ENCODE measurements around the gene GRIK4. TPM values are rescaled to one million over a fixed set of nuclear protein-coding genes. Genes with fewer than 3 reads are reported as not detected.
"Not testable (repeated sequence)": the region's sequence is repeated elsewhere in the genome, so short reads cannot be mapped to it uniquely, and the experiment has no call there.

GRIK4 gene
- total RNA-seq, 2 experiments from 2014 or later, result 0.06 TPM; not detected in 1

DNA sequence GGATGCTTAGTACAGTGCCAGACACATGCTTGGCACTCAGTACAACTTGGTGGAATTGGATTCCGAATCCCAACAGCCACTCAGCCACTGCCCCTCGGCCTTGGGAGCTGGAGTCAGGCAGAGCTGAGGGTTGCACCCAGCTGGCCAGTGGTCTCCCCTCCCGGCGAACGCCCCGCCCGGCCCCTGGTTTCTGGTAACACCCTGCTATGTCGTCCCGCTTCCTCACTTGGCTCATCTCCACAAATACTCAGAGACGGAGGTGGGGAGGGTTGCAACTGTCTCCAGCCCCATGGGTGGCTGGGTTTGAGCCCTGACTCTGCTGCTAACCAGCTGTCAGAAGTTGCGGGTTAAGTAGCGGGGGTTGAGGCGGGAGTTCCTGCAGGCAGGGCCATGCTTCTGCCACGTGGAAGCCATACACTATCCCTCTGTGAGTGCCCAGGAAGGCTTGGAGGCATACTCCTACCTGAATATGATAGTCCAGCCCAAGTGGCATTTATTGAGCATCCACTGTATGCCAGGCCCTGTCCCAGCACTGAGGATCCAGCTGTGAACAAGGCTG lies 67.1 kb downstream of the GRIK4 start:
- no peak for DNase-seq (ENCODE audit: low spot score)
- H3K9me2 ChIP-seq (ENCODE audit: insufficient read depth, low read length), result no peaks in the 10 kb centered on the region
- no peaks in the 10 kb centered on the region for H3K4me1 ChIP-seq (ENCODE audit: insufficient read depth, low read length, poor library complexity, severe bottlenecking)
- H3K9me3 ChIP-seq (ENCODE audit: low read length), result no peaks in the 10 kb centered on the region
- H3K36me3 ChIP-seq (ENCODE audit: insufficient read depth, low read length), result no peaks in the 10 kb centered on the region
- no peak overlapping the region for H3K27ac ChIP-seq (ENCODE audit: low read depth, low read length, poor library complexity, severe bottlenecking)
- ChIA-PET CTCF (ENCODE audit: unreplicated experiment) (no interaction called here), POLR2A (no interaction called here)
- BruUV-seq (replicated peaks), result no TSS peak
- intact Hi-C loops (cut with micrococcal nuclease; ENCODE audit: unreplicated experiment), result no loop called here
- TF ChIP-seq, protein P1, sequence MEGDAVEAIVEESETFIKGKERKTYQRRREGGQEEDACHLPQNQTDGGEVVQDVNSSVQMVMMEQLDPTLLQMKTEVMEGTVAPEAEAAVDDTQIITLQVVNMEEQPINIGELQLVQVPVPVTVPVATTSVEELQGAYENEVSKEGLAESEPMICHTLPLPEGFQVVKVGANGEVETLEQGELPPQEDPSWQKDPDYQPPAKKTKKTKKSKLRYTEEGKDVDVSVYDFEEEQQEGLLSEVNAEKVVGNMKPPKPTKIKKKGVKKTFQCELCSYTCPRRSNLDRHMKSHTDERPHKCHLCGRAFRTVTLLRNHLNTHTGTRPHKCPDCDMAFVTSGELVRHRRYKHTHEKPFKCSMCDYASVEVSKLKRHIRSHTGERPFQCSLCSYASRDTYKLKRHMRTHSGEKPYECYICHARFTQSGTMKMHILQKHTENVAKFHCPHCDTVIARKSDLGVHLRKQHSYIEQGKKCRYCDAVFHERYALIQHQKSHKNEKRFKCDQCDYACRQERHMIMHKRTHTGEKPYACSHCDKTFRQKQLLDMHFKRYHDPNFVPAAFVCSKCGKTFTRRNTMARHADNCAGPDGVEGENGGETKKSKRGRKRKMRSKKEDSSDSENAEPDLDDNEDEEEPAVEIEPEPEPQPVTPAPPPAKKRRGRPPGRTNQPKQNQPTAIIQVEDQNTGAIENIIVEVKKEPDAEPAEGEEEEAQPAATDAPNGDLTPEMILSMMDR (conservative IDR thresholded peaks at IDR 0.05; ENCODE audit: low read length), result no peak
- TF ChIP-seq EZH2phosphoT487 (IDR thresholded peaks at IDR 0.05; ENCODE audit: borderline replicate concordance, low read depth, low read length), result no peak
- H4K20me1 ChIP-seq (ENCODE audit: insufficient read depth, low read length), result no peaks in the 10 kb centered on the region
- H3K79me2 ChIP-seq (ENCODE audit: insufficient read depth, low read depth, low read length), result no peaks in the 10 kb centered on the region
- H2AFZ ChIP-seq (ENCODE audit: low read length), result no peak overlapping the region
- H3K4me3 ChIP-seq (ENCODE audit: low read depth, low read length, poor library complexity, severe bottlenecking), result no peak overlapping the region
- H3K4me2 ChIP-seq (ENCODE audit: low read length), result no peak overlapping the region

DNA sequence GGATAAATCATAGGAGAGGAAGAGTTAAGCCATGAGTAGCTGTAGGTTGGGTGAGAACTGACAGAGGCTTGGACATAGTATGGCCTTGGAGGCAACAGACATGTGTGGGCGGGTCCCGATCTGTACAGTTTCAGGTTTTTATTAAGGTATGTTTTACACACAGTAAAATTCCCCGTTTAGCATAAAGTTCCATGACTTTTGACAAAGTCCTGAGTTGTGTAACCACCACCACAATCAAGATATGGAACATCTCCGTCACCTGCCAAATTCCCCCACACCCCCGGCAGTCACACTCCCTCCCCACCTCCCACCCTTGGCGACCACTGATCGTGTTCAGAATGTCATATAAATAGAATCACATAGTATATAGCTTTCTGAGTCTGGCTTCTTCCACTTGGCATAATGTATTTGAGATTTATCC lies 68.1 kb downstream of the GRIK4 start:
- no peak for TF ChIP-seq EZH2phosphoT487 (IDR thresholded peaks at IDR 0.05; ENCODE audit: borderline replicate concordance, low read depth, low read length)
- TF ChIP-seq, protein P1 (conservative IDR thresholded peaks at IDR 0.05; ENCODE audit: low read length), result no peak
- Histone ChIP-seq H3K4me2 (ENCODE audit: low read length) (no peak overlapping the region), H3K36me3 (ENCODE audit: insufficient read depth, low read length) (no peaks in the 10 kb centered on the region), H3K79me2 (ENCODE audit: insufficient read depth, low read depth, low read length) (no peaks in the 10 kb centered on the region), H3K27ac (ENCODE audit: low read depth, low read length, poor library complexity, severe bottlenecking) (no peak overlapping the region), H3K4me1 (ENCODE audit: insufficient read depth, low read length, poor library complexity, severe bottlenecking) (no peaks in the 10 kb centered on the region), H3K9me3 (ENCODE audit: low read length) (no peaks in the 10 kb centered on the region), H4K20me1 (ENCODE audit: insufficient read depth, low read length) (no peaks in the 10 kb centered on the region), H3K4me3 (ENCODE audit: low read depth, low read length, poor library complexity, severe bottlenecking) (no peak overlapping the region), H2AFZ (ENCODE audit: low read length) (no peak overlapping the region), H3K9me2 (ENCODE audit: insufficient read depth, low read length) (no peaks in the 10 kb centered on the region)
- DNase-seq (ENCODE audit: low spot score), result no peak
- ChIA-PET CTCF (ENCODE audit: unreplicated experiment) (no interaction called here), POLR2A (no interaction called here)
- intact Hi-C loops (cut with micrococcal nuclease; ENCODE audit: unreplicated experiment), result no loop called here
- no TSS peak for BruUV-seq (replicated peaks)

DNA sequence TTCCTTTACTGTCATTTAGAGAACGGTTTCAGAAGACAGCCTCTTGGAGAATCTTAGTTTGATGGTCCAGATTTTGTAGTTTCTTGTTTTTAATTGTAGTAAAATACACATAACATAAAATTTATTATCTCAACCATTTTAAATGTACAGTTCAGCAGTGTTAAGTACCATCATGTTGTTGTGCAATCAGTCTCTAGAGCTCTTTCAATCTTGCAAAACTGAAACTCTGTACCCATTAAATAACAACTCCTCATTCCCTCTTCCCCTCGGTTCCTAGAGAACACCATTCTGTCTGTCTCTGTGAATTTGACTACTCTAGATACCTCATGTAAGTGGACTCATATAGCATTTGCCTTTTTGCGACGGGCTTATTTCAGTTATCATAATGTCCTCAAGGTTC lies 69.8 kb downstream of the GRIK4 start:
- intact Hi-C loops (cut with micrococcal nuclease; ENCODE audit: unreplicated experiment), result no loop called here
- Histone ChIP-seq H3K27ac (ENCODE audit: low read depth, low read length, poor library complexity, severe bottlenecking) (no peak overlapping the region), H2AFZ (ENCODE audit: low read length) (no peak overlapping the region), H3K4me3 (ENCODE audit: low read depth, low read length, poor library complexity, severe bottlenecking) (no peak overlapping the region), H3K36me3 (ENCODE audit: insufficient read depth, low read length) (no peaks in the 10 kb centered on the region), H3K79me2 (ENCODE audit: insufficient read depth, low read depth, low read length) (no peaks in the 10 kb centered on the region), H3K9me2 (ENCODE audit: insufficient read depth, low read length) (no peaks in the 10 kb centered on the region), H3K4me1 (ENCODE audit: insufficient read depth, low read length, poor library complexity, severe bottlenecking) (no peaks in the 10 kb centered on the region), H3K4me2 (ENCODE audit: low read length) (no peak overlapping the region), H3K9me3 (ENCODE audit: low read length) (no peaks in the 10 kb centered on the region), H4K20me1 (ENCODE audit: insufficient read depth, low read length) (no peaks in the 10 kb centered on the region)
- ChIA-PET CTCF (ENCODE audit: unreplicated experiment) (no interaction called here), POLR2A (no interaction called here)
- DNase-seq (ENCODE audit: low spot score), result no peak
- BruUV-seq (replicated peaks), result no TSS peak
- TF ChIP-seq, protein P1 (conservative IDR thresholded peaks at IDR 0.05; ENCODE audit: low read length), result no peak
- TF ChIP-seq EZH2phosphoT487 (IDR thresholded peaks at IDR 0.05; ENCODE audit: borderline replicate concordance, low read depth, low read length), result no peak

DNA sequence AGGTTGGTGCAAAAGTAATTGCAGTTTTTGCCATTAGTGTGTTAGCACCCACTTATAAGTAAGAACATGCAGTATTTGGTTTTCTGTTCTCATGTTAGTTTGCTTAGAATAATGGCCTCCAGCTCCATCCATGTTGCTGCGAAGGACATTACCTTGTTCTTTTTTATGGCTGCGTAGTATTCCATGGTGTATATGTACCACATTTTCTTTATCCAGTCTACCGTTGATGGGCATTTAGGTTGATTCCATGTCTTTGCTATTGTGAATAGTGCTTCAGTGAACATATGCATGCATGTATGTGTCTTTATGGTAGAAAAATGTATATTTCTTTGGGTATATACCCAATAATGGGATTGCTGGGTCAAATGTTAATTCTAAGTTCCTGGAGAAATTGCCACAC lies 71.0 kb downstream of the GRIK4 start:
- H2AFZ ChIP-seq (ENCODE audit: low read length); DNase-seq (ENCODE audit: low spot score); CTCF ChIA-PET (ENCODE audit: unreplicated experiment); H3K4me1 ChIP-seq (ENCODE audit: insufficient read depth, low read length, poor library complexity, severe bottlenecking); H3K27ac ChIP-seq (ENCODE audit: low read depth, low read length, poor library complexity, severe bottlenecking); H3K79me2 ChIP-seq (ENCODE audit: insufficient read depth, low read depth, low read length); H3K4me3 ChIP-seq (ENCODE audit: low read depth, low read length, poor library complexity, severe bottlenecking); H3K36me3 ChIP-seq (ENCODE audit: insufficient read depth, low read length); H4K20me1 ChIP-seq (ENCODE audit: insufficient read depth, low read length); BruUV-seq (replicated peaks); H3K9me3 ChIP-seq (ENCODE audit: low read length); intact Hi-C loops (cut with micrococcal nuclease; ENCODE audit: unreplicated experiment); H3K9me2 ChIP-seq (ENCODE audit: insufficient read depth, low read length); H3K4me2 ChIP-seq (ENCODE audit: low read length): not testable (repeated sequence)
- POLR2A ChIA-PET, result interaction anchor here (0.6 kb wide), 1 partner anchor 19 kb away, joined by 4 read pairs; no protein-coding TSS in a partner anchor

All from OCI-LY7 (cell line).